Heart left ventricle (tissue), 16 donors: ENCODE data around the gene UPK2. TPM values are rescaled to one million over a fixed set of nuclear protein-coding genes. Genes with fewer than 3 reads are reported as not detected.
A peak's percentile ranks its signal among the peaks of the same experiment; 100 is the strongest.

Source experiments
- ATAC-seq, 4 donors: fragments of 200-7000 bp; cut with Tn5 transposase; one replicate each; pipeline ENCODE4 v1.9.1; 2020 to 2022; ENCODE audit warnings: moderate library complexity in 4 of 4, mild to moderate bottlenecking in 3 of 4, moderate number of reproducible peaks in 1 of 4
- DNase-seq, 5 donors: peaks; one replicate each; pipeline ENCODE4 v3.0.0-alpha.2; 2020
- H3K27ac ChIP-seq, 12 donors: fragments of 200-600 bp; sonication (generic) in 4 of 12; one replicate each; pipeline versions ENCODE4 v1.5.0 to v1.8.0; 2016 to 2022; ENCODE audit warnings: mild to moderate bottlenecking in 2 of 12
- H3K27me3 ChIP-seq, 9 donors: fragments of 200-600 bp; sonication (generic) in 2 of 9; one replicate each; pipeline versions ENCODE4 v1.5.1 to v1.8.0; 2016 to 2022; ENCODE audit warnings: mild to moderate bottlenecking in 3 of 9
- H3K36me3 ChIP-seq, 9 donors: fragments of 200-600 bp; sonication (generic) in 2 of 9; one replicate each; pipeline versions ENCODE4 v1.5.0 to v1.8.0; 2018 to 2022; ENCODE audit warnings: mild to moderate bottlenecking in 2 of 9
- H3K4me1 ChIP-seq, 12 donors: fragments of 200-600 bp; sonication (generic) in 4 of 12; one replicate each; pipeline versions ENCODE4 v1.5.0 to v1.8.0; 2016 to 2022; ENCODE audit warnings: mild to moderate bottlenecking in 3 of 12
- H3K4me3 ChIP-seq, 12 donors: fragments of 200-600 bp; sonication (generic) in 4 of 12; one replicate each; pipeline versions ENCODE4 v1.5.0 to v1.8.0; 2017 to 2022; ENCODE audit warnings: mild to moderate bottlenecking in 9 of 12, moderate library complexity in 4 of 12
- H3K9me3 ChIP-seq, 12 donors: fragments of 200-600 bp; sonication (generic) in 4 of 12; one replicate each; pipeline versions ENCODE4 v1.5.0 to v1.8.0; 2016 to 2022; ENCODE audit warnings: mild to moderate bottlenecking in 1 of 12
- CTCF ChIP-seq, 12 donors: fragments of 200-600 bp; sonication (generic) in 4 of 12; IDR thresholded peaks; one replicate each; pipeline versions ENCODE4 v1.5.0 to v1.8.0; 2018 to 2022; ENCODE audit warnings: antibody characterized with exemption in 12 of 12, mild to moderate bottlenecking in 5 of 12
- POLR2A ChIP-seq, 2 donors: fragments of 450-650 bp; IDR thresholded peaks; one replicate each; pipeline ENCODE4 v1.6.1; 2017; ENCODE audit warnings: antibody characterized with exemption in 2 of 2, mild to moderate bottlenecking in 2 of 2, moderate library complexity in 2 of 2
- WGBS, 4 donors: extraction: QIAGEN DNeasy Blood & Tissue Kit in 2 of 4; methylation state at CpG; one replicate each; pipeline versions ENCODE4 v1.1.5 to v1.1.7; 2013 to 2018; 5-methylcytosine and 5-hydroxymethylcytosine counted together
- intact Hi-C, 10 donors: fragments of 100-400 bp; cut with DNase I; formaldehyde crosslinking; loops; one replicate each; pipeline versions ENCODE4 v1.11.1 to v1.14.2; 2022
- polyA plus RNA-seq, 2 donors: library from polyadenylated mRNA; stranded (reverse); fragments of 200-250 nt; gene quantifications; one replicate each; pipeline ENCODE4 v1.2.3, GENCODE V29; 2013
- total RNA-seq, 9 donors: library from RNA; depleted of rRNA in 2 of 9; stranded (reverse); fragments of >200 nt in 2 of 9; fragmentation: NEBNext Ultra II Directional in 3 of 9; extraction: Animal tissue kit (Norgen Biotek cat#: 25700) in 3 of 9; gene quantifications; one replicate each; pipeline versions ENCODE4 v1.1.0 to v1.2.4, GENCODE V29; 2016 to 2023
- donor health status: ischemic (EF 13 %, LVEDD 7.1; RV severe dilation, severe dysfunction).
- donor health status: healthy with polysubstance abuse.
- donor health status: DM: no; HTN: yes; CAD: no.
- donor health status: DM: no; HTN: no; CAD: no.
- donor health status: ischemic (EF 25% LVEDD 6.9; RV normal size, moderate dysfunction).
- donor health status: ischemic (EF 25% LVEDD 5.7; RV mildly dilated, moderate dysfunction).
- donor health status: healthy.
- donor health status: DM: yes; HTN: yes; CAD: no.
- donor health status: ischemic (EF 35%, LVEDD 5.7; RV mildly dilated, moderate dysfunction).
- donor health status: nonischemic (EF 11% LVEDD 7.7; RV severe dilation, severe dysfunction).
- donor health status: DM: yes; HTN: yes; CAD: no.
- donor health status: PGD.
- donor health status: ischemic (EF 29% LVEDD 5.4; RV normal size, mild dysfunction).
- donor health status: nonischemic (EF 23%, LVEDD 6.1; RV moderate dilation, normal function).

UPK2 gene
- total and polyA plus RNA-seq, 11 donors = not detected

- ATAC-seq = peak; percentile 12 to 45 (median 22)
- intact Hi-C loops = loop anchor here in 1 of 10 donors (5.0 to 10.0 kb wide), 2 partner anchors 36 to 239 kb away; no protein-coding TSS in a partner anchor
- WGBS, 4 donors = 4 to 10% (median 5%) methylated on average over 4 of the region's 4 CpGs
Observed at GRCh38 chr11:118933486-118933885, 22.6 kb upstream of the UPK2 start.

GRCh38 chr11:118935376-118935775, 20.7 kb upstream of the UPK2 start:
- DNase-seq (no peak), ATAC-seq (no peak)
- 88 to 92% (median 89%) methylated on average over 8 of the region's 8 CpGs for WGBS, 4 donors
- H3K4me3 ChIP-seq = no peak overlapping the region
- no peaks in the 10 kb centered on the region for H3K27me3 ChIP-seq
- H3K27ac ChIP-seq = no peak overlapping the region
- no peaks in the 10 kb centered on the region for H3K9me3 ChIP-seq
- no peaks in the 10 kb centered on the region for H3K36me3 ChIP-seq
- no peak for TF ChIP-seq CTCF (IDR thresholded peaks at IDR 0.05)
- TF ChIP-seq POLR2A (IDR thresholded peaks at IDR 0.05) = no peak
- H3K4me1 ChIP-seq = peaks cover 0 to 21% (median 10%) of the 10 kb centered on the region in 12 donors
- intact Hi-C loops = loop anchor here in 2 of 10 donors (5.0 to 10.0 kb wide), 2 partner anchors 33 to 241 kb away; no protein-coding TSS in a partner anchor

More at GRCh38 chr11:118933486-118933885, 22.6 kb upstream of the UPK2 start:
- Histone ChIP-seq H3K4me1 (peaks cover 0 to 26% (median 15%) of the 10 kb centered on the region in 12 donors), H3K4me3 (no peak overlapping the region), H3K27me3 (no peaks in the 10 kb centered on the region), H3K36me3 (no peaks in the 10 kb centered on the region), H3K27ac (peak overlapping the region in 11 of 12 donors; percentile 33 to 78 (median 52)), H3K9me3 (no peaks in the 10 kb centered on the region)
- peak in 3 of 5 donors; percentile 64 to 66 (median 64) for DNase-seq
- TF ChIP-seq POLR2A (IDR thresholded peaks at IDR 0.05) (no peak), CTCF (IDR thresholded peaks at IDR 0.05) (no peak)

- TF ChIP-seq CTCF (IDR thresholded peaks at IDR 0.05) (no peak), POLR2A (IDR thresholded peaks at IDR 0.05) (no peak)
- Histone ChIP-seq H3K27me3 (peaks cover 0 to 7% (median 0%) of the 10 kb centered on the region in 9 donors), H3K9me3 (no peaks in the 10 kb centered on the region), H3K36me3 (no peaks in the 10 kb centered on the region), H3K27ac (no peak overlapping the region), H3K4me1 (peaks cover 0 to 11% (median 0%) of the 10 kb centered on the region in 12 donors), H3K4me3 (no peak overlapping the region)
- no peak for ATAC-seq
- no peak for DNase-seq
- intact Hi-C loops = loop anchor here in 2 of 10 donors (5.0 to 10.0 kb wide), 2 partner anchors 36 to 244 kb away; no protein-coding TSS in a partner anchor
- WGBS, 4 donors = 72 to 78% (median 76%) methylated on average over 11 of the region's 11 CpGs
Observed at GRCh38 chr11:118938491-118939403, 17.4 kb upstream of the UPK2 start.

- intact Hi-C loops = loop anchor here in 2 of 10 donors (5.0 to 10.0 kb wide), 2 partner anchors 37 to 245 kb away; no protein-coding TSS in a partner anchor
- ATAC-seq (no peak), DNase-seq (no peak)
- no peaks in the 10 kb centered on the region for H3K36me3 ChIP-seq
- TF ChIP-seq POLR2A (IDR thresholded peaks at IDR 0.05) = no peak
- TF ChIP-seq CTCF (IDR thresholded peaks at IDR 0.05) = no peak
- H3K4me3 ChIP-seq = no peak overlapping the region
- no peaks in the 10 kb centered on the region for H3K9me3 ChIP-seq
- H3K27ac ChIP-seq = no peak overlapping the region
- H3K27me3 ChIP-seq = peaks cover 0 to 7% (median 0%) of the 10 kb centered on the region in 9 donors
- H3K4me1 ChIP-seq = peaks cover 0 to 11% (median 0%) of the 10 kb centered on the region in 12 donors
- WGBS, 4 donors = 69 to 76% (median 72%) methylated on average over 8 of the region's 8 CpGs
Observed at GRCh38 chr11:118939404-118939915, 16.6 kb upstream of the UPK2 start.
